Keratinocyte (primary cell): Measurements from ENCODE around the gene CDKL5. TPM values are rescaled to one million over a fixed set of nuclear protein-coding genes. Genes with fewer than 3 reads are reported as not detected.

Experiments
- DNase-seq: peaks from one replicate; pipeline ENCODE4 v3.0.0-alpha.2; 2011; ENCODE audit warnings: low read depth, missing footprints, low spot score
- FAIRE-seq: peaks from 2 replicates; lab custom pipeline; 2011; peaks lifted over from hg19 to GRCh38; lab: Jason Lieb, UNC
- H2AFZ ChIP-seq: 2 replicates; pipeline ENCODE4 v1.6.0; 2012; ENCODE audit warnings: low read length, control low read depth, inconsistent platforms; ENCODE audit not compliant: control insufficient read depth
- H3K27ac ChIP-seq: 2 replicates; pipeline ENCODE4 v1.5.1; 2011; ENCODE audit warnings: low read length; ENCODE audit not compliant: control insufficient read depth, insufficient read depth
- H3K27me3 ChIP-seq: 3 replicates; pipeline ENCODE4 v1.6.0; 2011; ENCODE audit warnings: low read length; ENCODE audit not compliant: control insufficient read depth, insufficient read depth; ENCODE audit errors: extremely low read depth
- H3K36me3 ChIP-seq, 2 experiments: 2 replicates in 1 of 2; 3 replicates in 1 of 2; pipeline ENCODE4 v1.5.1; 2011; ENCODE audit warnings: low read length in 2 of 2, mild to moderate bottlenecking in 1 of 2; ENCODE audit not compliant: control insufficient read depth in 2 of 2, insufficient read depth in 2 of 2; ENCODE audit errors: extremely low read depth in 1 of 2
- H3K4me1 ChIP-seq: 3 replicates; pipeline ENCODE4 v1.5.1; 2011; ENCODE audit warnings: low read length; ENCODE audit not compliant: control insufficient read depth, insufficient read depth; ENCODE audit errors: extremely low read depth
- H3K4me2 ChIP-seq: 3 replicates; pipeline ENCODE4 v1.6.0; 2011; ENCODE audit warnings: low read depth, low read length; ENCODE audit not compliant: control insufficient read depth, insufficient read depth; ENCODE audit errors: extremely low read depth
- H3K4me3 ChIP-seq, 3 experiments: fragments of 200-600 bp in 1 of 3; sonication (generic) in 1 of 3; 2 replicates in 2 of 3; 3 replicates in 1 of 3; pipeline ENCODE4 v1.5.1; 2011 to 2016; ENCODE audit warnings: low read length in 3 of 3, mild to moderate bottlenecking in 3 of 3, control low read depth in 2 of 3, inconsistent platforms in 1 of 3, low read depth in 1 of 3, mixed read lengths in 1 of 3, mixed run types in 1 of 3, moderate library complexity in 1 of 3; ENCODE audit not compliant: control insufficient read depth in 2 of 3, insufficient read depth in 2 of 3; ENCODE audit errors: extremely low read depth in 1 of 3
- H3K79me2 ChIP-seq: 2 replicates; pipeline ENCODE4 v1.6.0; 2012; ENCODE audit warnings: low read length; ENCODE audit not compliant: control insufficient read depth, insufficient read depth
- H3K9ac ChIP-seq: 3 replicates; pipeline ENCODE4 v1.6.0; 2011; ENCODE audit warnings: low read length; ENCODE audit not compliant: control insufficient read depth, insufficient read depth; ENCODE audit errors: extremely low read depth
- H3K9me1 ChIP-seq: 3 replicates; pipeline ENCODE4 v1.6.0; 2011; ENCODE audit warnings: low read length; ENCODE audit not compliant: control insufficient read depth, insufficient read depth; ENCODE audit errors: extremely low read depth
- H3K9me3 ChIP-seq: 2 replicates; pipeline ENCODE4 v1.5.1; 2012; ENCODE audit warnings: low read depth, low read length; ENCODE audit not compliant: control insufficient read depth
- H4K20me1 ChIP-seq: 3 replicates; pipeline ENCODE4 v1.6.0; 2011; ENCODE audit warnings: low read length; ENCODE audit not compliant: control insufficient read depth, insufficient read depth; ENCODE audit errors: extremely low read depth
- EZH2 ChIP-seq: IDR thresholded peaks from one replicate; pipeline ENCODE4 v1.6.1; 2012; ENCODE audit warnings: inconsistent platforms, mild to moderate bottlenecking, low read length, moderate library complexity
- dilution Hi-C: fragments of 300-500 bp; cut with MboI; formaldehyde crosslinking; loops from one replicate; pipeline ENCODE4 v1.7.0; 2020; ENCODE audit warnings: low sequenced_read_pairs; ENCODE audit not compliant: extremely low pct_ligation_motif_present
- polyA plus RNA-seq, 5 experiments: library from polyadenylated mRNA; depleted of rRNA in 3 of 5; stranded (reverse) in 3 of 5; stranded (forward) in 1 of 5; unstranded in 1 of 5; fragments of >200 nt; gene quantifications; 1 replicate in 1 of 5; 2 replicates in 3 of 5; 3 replicates in 1 of 5; pipeline versions ENCODE4 v1.2.1 to v1.2.3, GENCODE V29; 2011 to 2012; ENCODE audit warnings: missing spikeins in 2 of 5, low read depth in 1 of 5, low replicate concordance in 1 of 5
- TF ChIP-seq, protein P1 (sequence below), 3 experiments: IDR thresholded peaks in 1 of 3; conservative IDR thresholded peaks in 1 of 3; optimal IDR thresholded peaks in 1 of 3; 2 replicates in 2 of 3; 3 replicates in 1 of 3; pipeline versions ENCODE3 to v1.5.1; 2011; ENCODE audit warnings: low read length in 3 of 3, mild to moderate bottlenecking in 3 of 3, moderate library complexity in 2 of 3, control low read depth in 1 of 3, inconsistent platforms in 1 of 3; ENCODE audit not compliant: insufficient read depth in 2 of 3; ENCODE audit errors: extremely low read depth in 1 of 3

The CDKL5 gene
- polyA plus RNA-seq, 1 donor (not counting 4 experiments of a cell fraction or from before 2014, with no cell fraction given), result 3.4 TPM

- no peaks in the 10 kb centered on the region for H3K9me3 ChIP-seq
- no peak overlapping the region for H3K9ac ChIP-seq
- no peaks in the 10 kb centered on the region for H3K36me3 ChIP-seq
- no peak overlapping the region for H3K4me3 ChIP-seq
- H3K9me1 ChIP-seq, result no peaks in the 10 kb centered on the region
- H4K20me1 ChIP-seq, result no peaks in the 10 kb centered on the region
- dilution Hi-C loops, result no loop called here
- H3K79me2 ChIP-seq, result no peaks in the 10 kb centered on the region
- TF ChIP-seq, protein P1, sequence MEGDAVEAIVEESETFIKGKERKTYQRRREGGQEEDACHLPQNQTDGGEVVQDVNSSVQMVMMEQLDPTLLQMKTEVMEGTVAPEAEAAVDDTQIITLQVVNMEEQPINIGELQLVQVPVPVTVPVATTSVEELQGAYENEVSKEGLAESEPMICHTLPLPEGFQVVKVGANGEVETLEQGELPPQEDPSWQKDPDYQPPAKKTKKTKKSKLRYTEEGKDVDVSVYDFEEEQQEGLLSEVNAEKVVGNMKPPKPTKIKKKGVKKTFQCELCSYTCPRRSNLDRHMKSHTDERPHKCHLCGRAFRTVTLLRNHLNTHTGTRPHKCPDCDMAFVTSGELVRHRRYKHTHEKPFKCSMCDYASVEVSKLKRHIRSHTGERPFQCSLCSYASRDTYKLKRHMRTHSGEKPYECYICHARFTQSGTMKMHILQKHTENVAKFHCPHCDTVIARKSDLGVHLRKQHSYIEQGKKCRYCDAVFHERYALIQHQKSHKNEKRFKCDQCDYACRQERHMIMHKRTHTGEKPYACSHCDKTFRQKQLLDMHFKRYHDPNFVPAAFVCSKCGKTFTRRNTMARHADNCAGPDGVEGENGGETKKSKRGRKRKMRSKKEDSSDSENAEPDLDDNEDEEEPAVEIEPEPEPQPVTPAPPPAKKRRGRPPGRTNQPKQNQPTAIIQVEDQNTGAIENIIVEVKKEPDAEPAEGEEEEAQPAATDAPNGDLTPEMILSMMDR (optimal IDR thresholded peaks at IDR 0.05 in 1 of 3, IDR thresholded peaks at IDR 0.05 in 1 of 3, conservative IDR thresholded peaks at IDR 0.05 in 1 of 3; ENCODE audit: extremely low read depth in 1 of 3, insufficient read depth in 2 of 3, low read length in 3 of 3), result no peak
- TF ChIP-seq EZH2, result no peak
- no peak overlapping the region for H2AFZ ChIP-seq
- H3K27ac ChIP-seq, result no peak overlapping the region
- FAIRE-seq (no peak), DNase-seq (no peak)
- no peaks in the 10 kb centered on the region for H3K4me1 ChIP-seq
- H3K27me3 ChIP-seq, result no peaks in the 10 kb centered on the region
- no peak overlapping the region for H3K4me2 ChIP-seq
Measured at GRCh38 chrX:18677161-18677869, 251.9 kb downstream of the CDKL5 start.

- DNase-seq (no peak), FAIRE-seq (no peak)
- TF ChIP-seq EZH2, result no peak
- TF ChIP-seq, protein P1 (optimal IDR thresholded peaks at IDR 0.05 in 1 of 3, IDR thresholded peaks at IDR 0.05 in 1 of 3, conservative IDR thresholded peaks at IDR 0.05 in 1 of 3; ENCODE audit: extremely low read depth in 1 of 3, insufficient read depth in 2 of 3, low read length in 3 of 3), result no peak
- Histone ChIP-seq H3K27me3 (no peaks in the 10 kb centered on the region), H3K9me1 (no peaks in the 10 kb centered on the region), H3K79me2 (no peaks in the 10 kb centered on the region), H3K4me2 (no peak overlapping the region), H2AFZ (no peak overlapping the region), H3K9ac (no peak overlapping the region), H3K9me3 (no peaks in the 10 kb centered on the region), H3K36me3 (no peaks in the 10 kb centered on the region), H3K4me3 (no peak overlapping the region), H3K27ac (no peak overlapping the region), H3K4me1 (no peaks in the 10 kb centered on the region), H4K20me1 (no peaks in the 10 kb centered on the region)
- dilution Hi-C loops, result no loop called here
Measured at GRCh38 chrX:18681996-18682395, 256.6 kb downstream of the CDKL5 start.
